T-helper 2 cell treated with Interferon-gamma antibody and Interleukin-4, amounts not matched to agents 100 ng/mL and 5 ng/mL, for 36 hours (primary cell): ENCODE data around the gene RNF41. TPM values are rescaled to one million over a fixed set of nuclear protein-coding genes. Genes with fewer than 3 reads are reported as not detected.

Experiments
- intact Hi-C: fragments of 100-400 bp; cut with micrococcal nuclease; formaldehyde crosslinking; loops from one replicate; pipeline ENCODE4 v1.15.1; 2023
- total RNA-seq: library from RNA; stranded (reverse); gene quantifications from 2 replicates; pipeline ENCODE4 v1.2.3, GENCODE V29; 2022

RNF41 gene
- total RNA-seq, 1 donor from 2014 or later: 32.7 TPM

GRCh38 chr12:56156464-56157200 lies 65.1 kb downstream of the RNF41 start:
- intact Hi-C loops: loop anchor here (1.0 kb wide), 2 partner anchors 32 to 38 kb away; partner anchors contain the start of gene ZC3H10

DNA sequence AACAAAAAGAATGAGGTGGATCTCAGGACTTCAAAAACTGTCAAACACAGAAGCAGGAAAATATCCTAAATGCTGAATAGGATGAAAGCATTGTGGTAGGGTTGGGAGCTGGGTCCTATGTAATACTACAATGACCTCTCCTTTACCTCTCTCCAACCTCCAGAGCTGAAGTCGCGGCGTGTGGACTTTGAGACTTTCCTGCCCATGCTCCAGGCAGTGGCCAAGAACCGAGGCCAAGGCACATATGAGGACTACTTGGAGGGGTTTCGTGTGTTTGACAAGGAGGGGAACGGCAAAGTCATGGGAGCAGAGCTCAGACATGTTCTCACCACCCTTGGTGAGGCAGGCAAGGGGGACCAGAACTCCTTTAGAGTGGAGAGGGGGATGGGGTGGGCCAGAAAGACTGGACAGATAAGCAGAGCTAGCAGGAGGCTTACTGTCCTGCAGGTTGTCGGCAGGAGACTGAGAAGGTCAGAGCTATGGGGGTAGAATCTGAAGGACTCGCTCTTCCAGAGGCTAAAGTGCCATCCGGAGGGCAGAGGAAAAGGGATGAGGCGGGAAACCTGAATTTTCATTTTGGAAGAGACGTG lies 66.4 kb downstream of the RNF41 start:
- intact Hi-C loops: no loop called here

GRCh38 chr12:56154818-56155217 lies 66.9 kb downstream of the RNF41 start:
- intact Hi-C loops: loop anchor here (5.0 kb wide), 1 partner anchor 228 kb away; the partner anchor contains the start of gene PYM1

DNA sequence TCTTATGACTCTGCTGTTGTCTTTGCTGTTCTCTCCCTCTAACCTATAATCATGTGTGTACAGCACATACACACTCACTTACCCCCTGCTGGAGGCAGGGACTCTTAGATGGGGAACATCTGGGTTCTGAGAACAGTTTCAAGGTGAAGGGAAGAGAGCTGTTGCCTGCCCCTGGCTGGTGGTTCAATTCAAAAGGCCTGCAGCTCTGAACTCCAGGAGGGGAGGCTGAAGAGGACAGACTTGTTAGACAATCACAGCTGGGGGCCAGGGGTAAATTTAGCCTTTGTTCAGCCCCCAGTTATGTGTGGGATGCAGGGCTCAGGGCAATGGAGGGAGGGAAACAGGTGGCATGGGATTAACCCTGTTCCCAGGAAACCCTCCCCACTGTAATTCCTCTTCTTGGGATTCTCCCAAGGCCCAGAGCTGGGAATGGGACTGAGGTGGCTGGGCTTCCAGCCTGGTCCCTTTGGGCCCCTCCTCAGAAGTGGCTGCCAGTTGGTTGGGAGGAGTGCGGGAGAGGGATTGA lies 67.4 kb downstream of the RNF41 start:
- intact Hi-C loops: loop anchor here (5.0 kb wide), 1 partner anchor 227 kb away; the partner anchor contains the start of gene PYM1

GRCh38 chr12:56153678-56154065 lies 68.0 kb downstream of the RNF41 start:
- intact Hi-C loops: loop anchor here (5.0 kb wide), 1 partner anchor 226 kb away; the partner anchor contains the start of gene PYM1

GRCh38 chr12:56152756-56153677 lies 68.7 kb downstream of the RNF41 start:
- intact Hi-C loops: loop anchor here (1.0 to 5.0 kb wide), 4 partner anchors 7 to 226 kb away; partner anchors contain the start of genes ESYT1, PYM1 and ZC3H10

Other genes with a start within 250 kb of the RNF41 start
- gene RAB5B, start 247.8 kb downstream of the RNF41 start, total RNA-seq: 55.0 and 58.9 TPM in 2 replicates
- gene SUOX, start 224.6 kb downstream of the RNF41 start, total RNA-seq: 9.6 and 10.3 TPM in 2 replicates
- gene IKZF4, start 200.9 kb downstream of the RNF41 start, total RNA-seq: 21.8 and 23.3 TPM in 2 replicates
- gene RPS26, start 180.0 kb downstream of the RNF41 start, total RNA-seq: 30.9 and 32.4 TPM in 2 replicates
- 0.84 and 1.3 TPM in 2 replicates for gene ERBB3, start 141.8 kb downstream of the RNF41 start, total RNA-seq
- gene PA2G4, start 117.4 kb downstream of the RNF41 start, total RNA-seq: 273 and 291 TPM in 2 replicates
- 3,715 and 3,764 TPM in 2 replicates for gene RPL41, start 105.3 kb downstream of the RNF41 start, total RNA-seq
- 9.3 and 9.5 TPM in 2 replicates for gene ZC3H10, start 103.7 kb downstream of the RNF41 start, total RNA-seq
- gene ESYT1, start 93.7 kb downstream of the RNF41 start, total RNA-seq: 362 TPM in 2 replicates
- 69.9 and 70.7 TPM in 2 replicates for gene MYL6B, start 69.3 kb downstream of the RNF41 start, total RNA-seq
- gene MYL6, start 63.6 kb downstream of the RNF41 start, total RNA-seq: 1,606 and 1,617 TPM in 2 replicates
- 136 and 141 TPM in 2 replicates for gene SMARCC2, start 32.4 kb downstream of the RNF41 start, total RNA-seq
- gene NABP2, start 2.4 kb upstream of the RNF41 start, total RNA-seq: 67.9 and 68.5 TPM in 2 replicates
- 0.86 and 1.0 TPM in 2 replicates for gene SLC39A5, start 8.1 kb upstream of the RNF41 start, total RNA-seq
- gene ANKRD52, start 36.5 kb upstream of the RNF41 start, total RNA-seq: 55.3 and 56.1 TPM in 2 replicates
- 18.6 and 19.3 TPM in 2 replicates for gene COQ10A, start 45.0 kb upstream of the RNF41 start, total RNA-seq
- gene CS, start 78.4 kb upstream of the RNF41 start, total RNA-seq: 242 TPM in 2 replicates
- 129 and 139 TPM in 2 replicates for gene CNPY2, start 94.1 kb upstream of the RNF41 start, total RNA-seq
- gene PAN2, start 112.1 kb upstream of the RNF41 start, total RNA-seq: 47.4 and 51.6 TPM in 2 replicates
- gene IL23A, start 117.0 kb upstream of the RNF41 start, total RNA-seq: 8.6 and 10.1 TPM in 2 replicates
- 159 and 164 TPM in 2 replicates for gene STAT2, start 138.2 kb upstream of the RNF41 start, total RNA-seq
- not detected in 2 replicates for gene APOF, start 140.9 kb upstream of the RNF41 start, total RNA-seq
- gene TIMELESS, start 227.5 kb upstream of the RNF41 start, total RNA-seq: 56.1 and 56.9 TPM in 2 replicates
- not detected in 2 replicates for gene MIP, start 232.7 kb upstream of the RNF41 start, total RNA-seq
- gene SPRYD4, start 246.7 kb upstream of the RNF41 start, total RNA-seq: 4.4 TPM in 2 replicates